A549 (cell line): Measurements from ENCODE around the gene EIF6. TPM values are rescaled to one million over a fixed set of nuclear protein-coding genes. Genes with fewer than 3 reads are reported as not detected.
A peak's percentile ranks its signal among the peaks of the same experiment; 100 is the strongest.
"Not testable (repeated sequence)": the region's sequence is repeated elsewhere in the genome, so short reads cannot be mapped to it uniquely, and the experiment has no call there.

Experiments
- ATAC-seq, 2 experiments: fragments of 200-7000 bp in 1 of 2; fragments of >200 bp in 1 of 2; cut with Nextera tagmentation in 1 of 2; cut with Tn5 transposase in 1 of 2; 3 replicates each; pipeline versions ENCODE4 v1.8.0 to v1.9.1; 2018 to 2020; ENCODE audit warnings: mild to moderate bottlenecking in 1 of 2, moderate library complexity in 1 of 2
- CTCF ChIA-PET: fragments of 300-600 bp; sonication (Branson Sonifier 250); formaldehyde crosslinking; extraction: SDS; loops from one replicate; lab custom pipeline; 2021; ENCODE audit warnings: antibody characterized with exemption, inconsistent platforms; lab: Yijun Ruan, JAX
- POLR2A ChIA-PET: fragments of 350-600 bp; formaldehyde crosslinking; extraction: SDS; loops from one replicate; lab custom pipeline; 2021; ENCODE audit warnings: antibody characterized with exemption, inconsistent platforms; lab: Yijun Ruan, JAX
- DNase-seq, 2 experiments: peaks; one replicate each; pipeline versions ENCODE4 v3.0.0 to v3.0.0-alpha.2; 2011 to 2016; ENCODE audit warnings: low read depth in 1 of 2, low spot score in 1 of 2
- FAIRE-seq: peaks from 2 replicates; lab custom pipeline; 2011; peaks lifted over from hg19 to GRCh38; lab: Jason Lieb, UNC
- H3K27ac ChIP-seq, 2 experiments: fragments of >200 bp; sonication (Bioruptor Twin); formaldehyde crosslinking; 3 replicates each; pipeline ENCODE4 v1.5.1; 2016 to 2017
- H3K4me1 ChIP-seq: fragments of >200 bp; sonication (Bioruptor Twin); formaldehyde crosslinking; 3 replicates; pipeline ENCODE4 v1.6.1; 2016
- H3K4me2 ChIP-seq: fragments of >200 bp; sonication (Bioruptor Twin); formaldehyde crosslinking; 3 replicates; pipeline ENCODE4 v1.6.1; 2016
- H3K4me3 ChIP-seq: fragments of >200 bp; sonication (Bioruptor Twin); formaldehyde crosslinking; 3 replicates; pipeline ENCODE4 v1.5.1; 2016
- H3K9me3 ChIP-seq: fragments of >200 bp; sonication (Bioruptor Twin); formaldehyde crosslinking; 3 replicates; pipeline ENCODE4 v1.6.1; 2016
- CBX8 ChIP-seq: fragments of 200-600 bp; sonication (generic); IDR thresholded peaks from 2 replicates; pipeline ENCODE4 v1.6.1; 2016
- CEBPB ChIP-seq, 2 experiments: fragments of >200 bp in 1 of 2; sonication (Bioruptor Twin) in 1 of 2; formaldehyde crosslinking in 1 of 2; IDR thresholded peaks; 2 replicates each; pipeline ENCODE4 v1.6.1; 2012 to 2016
- E2F6 ChIP-seq: IDR thresholded peaks from 2 replicates; pipeline ENCODE4 v1.6.1; 2012; ENCODE audit warnings: low read depth, borderline replicate concordance
- EHF ChIP-seq: fragments of 250-450 bp; sonication (Bioruptor Pico); IDR thresholded peaks from 2 replicates; pipeline ENCODE4 v1.5.0; 2020; ENCODE audit warnings: mild to moderate bottlenecking
- EHMT2 ChIP-seq: fragments of 200-600 bp; sonication (generic); IDR thresholded peaks from 2 replicates; pipeline ENCODE4 v1.6.1; 2016; ENCODE audit warnings: antibody characterized with exemption, low read depth, mild to moderate bottlenecking, moderate library complexity
- ESRRA ChIP-seq: fragments of 150-350 bp; IDR thresholded peaks from 2 replicates; pipeline ENCODE4 v1.6.1; 2014; ENCODE audit warnings: mild to moderate bottlenecking, low read length, borderline replicate concordance
- FOSL2 ChIP-seq, 2 experiments: fragments of 450-650 bp in 1 of 2; fragments of >200 bp in 1 of 2; sonication (Bioruptor Twin) in 1 of 2; formaldehyde crosslinking; IDR thresholded peaks; 2 replicates each; pipeline versions ENCODE4 v1.5.0 to v1.6.1; 2016 to 2020; ENCODE audit warnings: mild to moderate bottlenecking in 1 of 2, moderate library complexity in 1 of 2
- HOXB13 ChIP-seq: fragments of 250-450 bp; sonication (Bioruptor Pico); IDR thresholded peaks from 2 replicates; pipeline ENCODE4 v1.5.0; 2020; ENCODE audit warnings: low read depth, mild to moderate bottlenecking, moderate library complexity
- HOXB5 ChIP-seq: fragments of 250-450 bp; sonication (Bioruptor Pico); IDR thresholded peaks from 2 replicates; pipeline ENCODE4 v1.5.0; 2020; ENCODE audit warnings: mild to moderate bottlenecking, moderate library complexity
- MAX ChIP-seq: IDR thresholded peaks from 2 replicates; pipeline ENCODE4 v1.6.1; 2012
- NFE2L2 ChIP-seq: fragments of 150-350 bp; conservative IDR thresholded peaks from 2 replicates; pipeline ENCODE4 v1.6.1; 2014; ENCODE audit warnings: low read length
- NPAS2 ChIP-seq: fragments of 250-450 bp; sonication (Bioruptor Pico); IDR thresholded peaks from 2 replicates; pipeline ENCODE4 v1.8.0; 2022; ENCODE audit warnings: mild to moderate bottlenecking, moderate library complexity, borderline replicate concordance
- PBX3 ChIP-seq: IDR thresholded peaks from 2 replicates; pipeline ENCODE4 v1.6.1; 2012
- RAD21 ChIP-seq, 2 experiments: fragments of >200 bp in 1 of 2; sonication (Bioruptor Twin) in 1 of 2; formaldehyde crosslinking in 1 of 2; IDR thresholded peaks in 1 of 2; conservative IDR thresholded peaks in 1 of 2; 2 replicates in 1 of 2; 3 replicates in 1 of 2; pipeline ENCODE4 v1.6.1; 2012 to 2018; ENCODE audit warnings: inconsistent platforms in 1 of 2
- RFX5 ChIP-seq: fragments of 450-650 bp; IDR thresholded peaks from 2 replicates; pipeline ENCODE4 v1.7.1; 2014; ENCODE audit warnings: antibody characterized with exemption, mild to moderate bottlenecking, moderate library complexity
- TP53 ChIP-seq: fragments of 250-450 bp; sonication (Bioruptor Pico); IDR thresholded peaks from 2 replicates; pipeline ENCODE4 v1.5.0; 2021; ENCODE audit warnings: mild to moderate bottlenecking, moderate library complexity
- ZFP36 ChIP-seq: fragments of 450-650 bp; IDR thresholded peaks from 2 replicates; pipeline ENCODE4 v1.6.1; 2014; ENCODE audit warnings: borderline replicate concordance; ENCODE audit not compliant: partially characterized antibody
- WGBS: methylation state at CpG from one replicate; pipeline ENCODE4 v1.1.6; 2017; ENCODE audit errors: missing lambda C conversion rate; 5-methylcytosine and 5-hydroxymethylcytosine counted together
- polyA plus RNA-seq, 4 experiments: library from polyadenylated mRNA; depleted of rRNA in 3 of 4; stranded (reverse); fragments of >200 nt; fragmentation: RNase III in 1 of 4; extraction: RNeasy Plus Mini Kit Qiagen cat#74134 plus additional on column Dnase treatment in 1 of 4; gene quantifications; 2 replicates in 3 of 4; 3 replicates in 1 of 4; pipeline ENCODE4 v1.2.3, GENCODE V29; 2011 to 2017

EIF6 gene
- polyA plus RNA-seq, 2 of the 4 experiments (the other 2 are of a cell fraction), result 184 to 294 TPM

GRCh38 chr20:35262731-35263531, 21.6 kb downstream of the EIF6 start (continued):
- TF ChIP-seq PBX3, result peak; percentile 84

GRCh38 chr20:35262321-35262720, 22.3 kb downstream of the EIF6 start:
- peak overlapping the region; percentile 93 to 97 for H3K27ac ChIP-seq
- CTCF ChIA-PET, result interaction anchor here (1.3 to 3.4 kb wide), 3 partner anchors 35 to 117 kb away, joined by 5 to 21 read pairs (median 6); partner anchors contain the start of gene EDEM2
- H3K4me2 ChIP-seq, result peak overlapping the region; percentile 67
- DNase-seq, H3K9me3 ChIP-seq, H3K4me3 ChIP-seq, ATAC-seq, POLR2A ChIA-PET, FAIRE-seq: not testable (repeated sequence)
- 6% methylated on average over 7 of the region's 10 CpGs for WGBS
- H3K4me1 ChIP-seq, result peaks cover 86% of the 10 kb centered on the region

GRCh38 chr20:35260426-35260825, 24.1 kb downstream of the EIF6 start:
- CTCF ChIA-PET, result interaction anchor here (0.9 to 3.7 kb wide), 7 partner anchors 9 to 386 kb away, joined by 3 to 26 read pairs (median 4); partner anchors contain the start of genes EDEM2 and TRPC4AP
- POLR2A ChIA-PET, result no interaction called here
- Histone ChIP-seq H3K27ac (peak overlapping the region; percentile 93 to 97), H3K9me3 (no peaks in the 10 kb centered on the region), H3K4me2 (peak overlapping the region; percentile 67; the same call in 2 of the 3 replicates), H3K4me1 (peaks cover 77% of the 10 kb centered on the region)
- DNase-seq (no peak), FAIRE-seq (no peak)
- WGBS, result 100% methylated on average over 5 of the region's 6 CpGs
- TF ChIP-seq ZFP36 (no peak), RFX5 (no peak), TP53 (CRISPR knock-in tag) (no peak), CEBPB (IDR thresholded peaks at IDR 0.05) (no peak), NFE2L2 (no peak), HOXB5 (no peak), PBX3 (no peak), MAX (no peak), CBX8 (no peak), RAD21 (conservative IDR thresholded peaks at IDR 0.05 in 1 of 2, IDR thresholded peaks at IDR 0.05 in 1 of 2) (no peak), FOSL2 (IDR thresholded peaks at IDR 0.05) (no peak), FOSL2 (CRISPR knock-in tag; IDR thresholded peaks at IDR 0.05) (no peak), E2F6 (no peak), EHMT2 (no peak), HOXB13 (no peak), NPAS2 (CRISPR knock-in tag) (no peak), ESRRA (no peak), EHF (CRISPR knock-in tag) (no peak)
- TF ChIP-seq, all 56 proteins: peak for 0
- no peak overlapping the region for H3K4me3 ChIP-seq
- no peak for ATAC-seq
